Measurements from ENCODE around the gene ANKFY1. TPM values are rescaled to one million over a fixed set of nuclear protein-coding genes. Genes with fewer than 3 reads are reported as not detected.

ANKFY1 gene
- total and polyA plus RNA-seq, 9 of the 15 experiments (the other 6 are each of a cell fraction or from before 2014, with no cell fraction given) = 4.3 to 25.6 (median 12.2) TPM

DNA sequence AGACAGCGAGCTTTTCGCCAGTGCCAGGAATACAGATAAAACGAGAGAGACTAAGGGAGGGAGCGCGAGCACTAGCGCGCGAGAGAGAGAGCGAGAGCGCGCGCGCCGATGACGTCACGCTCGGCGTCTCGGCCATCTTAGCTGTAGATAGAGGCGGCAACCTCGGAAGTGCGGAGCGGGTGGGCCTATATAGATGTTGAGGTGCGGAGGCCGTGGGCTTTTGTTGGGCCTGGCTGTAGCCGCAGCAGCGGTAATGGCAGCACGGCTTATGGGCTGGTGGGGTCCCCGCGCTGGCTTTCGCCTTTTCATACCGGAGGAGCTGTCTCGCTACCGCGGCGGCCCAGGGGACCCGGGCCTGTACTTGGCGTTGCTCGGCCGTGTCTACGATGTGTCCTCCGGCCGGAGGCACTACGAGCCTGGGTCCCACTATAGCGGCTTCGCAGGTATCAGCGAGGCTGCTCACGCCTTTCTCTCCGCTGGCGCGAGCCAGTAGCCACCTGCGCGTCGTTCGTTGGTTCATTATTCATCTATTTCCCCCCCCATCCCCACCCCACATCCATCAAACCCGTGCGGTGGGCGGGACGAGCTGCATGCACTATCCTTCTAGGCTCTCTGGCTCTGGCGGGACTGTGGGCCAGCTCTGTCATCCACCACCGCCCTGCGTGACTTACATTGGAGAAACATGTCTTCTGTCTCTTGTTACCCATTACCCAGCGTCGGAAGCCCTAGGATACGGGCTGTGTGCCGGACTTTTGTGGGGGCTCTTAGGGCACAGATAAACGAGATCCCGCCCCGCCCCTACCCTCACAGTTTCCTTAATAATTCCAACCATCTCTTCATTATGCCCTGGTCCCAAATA, 120.0 kb downstream of the ANKFY1 start (continued):
- TF ChIP-seq, protein P1, sequence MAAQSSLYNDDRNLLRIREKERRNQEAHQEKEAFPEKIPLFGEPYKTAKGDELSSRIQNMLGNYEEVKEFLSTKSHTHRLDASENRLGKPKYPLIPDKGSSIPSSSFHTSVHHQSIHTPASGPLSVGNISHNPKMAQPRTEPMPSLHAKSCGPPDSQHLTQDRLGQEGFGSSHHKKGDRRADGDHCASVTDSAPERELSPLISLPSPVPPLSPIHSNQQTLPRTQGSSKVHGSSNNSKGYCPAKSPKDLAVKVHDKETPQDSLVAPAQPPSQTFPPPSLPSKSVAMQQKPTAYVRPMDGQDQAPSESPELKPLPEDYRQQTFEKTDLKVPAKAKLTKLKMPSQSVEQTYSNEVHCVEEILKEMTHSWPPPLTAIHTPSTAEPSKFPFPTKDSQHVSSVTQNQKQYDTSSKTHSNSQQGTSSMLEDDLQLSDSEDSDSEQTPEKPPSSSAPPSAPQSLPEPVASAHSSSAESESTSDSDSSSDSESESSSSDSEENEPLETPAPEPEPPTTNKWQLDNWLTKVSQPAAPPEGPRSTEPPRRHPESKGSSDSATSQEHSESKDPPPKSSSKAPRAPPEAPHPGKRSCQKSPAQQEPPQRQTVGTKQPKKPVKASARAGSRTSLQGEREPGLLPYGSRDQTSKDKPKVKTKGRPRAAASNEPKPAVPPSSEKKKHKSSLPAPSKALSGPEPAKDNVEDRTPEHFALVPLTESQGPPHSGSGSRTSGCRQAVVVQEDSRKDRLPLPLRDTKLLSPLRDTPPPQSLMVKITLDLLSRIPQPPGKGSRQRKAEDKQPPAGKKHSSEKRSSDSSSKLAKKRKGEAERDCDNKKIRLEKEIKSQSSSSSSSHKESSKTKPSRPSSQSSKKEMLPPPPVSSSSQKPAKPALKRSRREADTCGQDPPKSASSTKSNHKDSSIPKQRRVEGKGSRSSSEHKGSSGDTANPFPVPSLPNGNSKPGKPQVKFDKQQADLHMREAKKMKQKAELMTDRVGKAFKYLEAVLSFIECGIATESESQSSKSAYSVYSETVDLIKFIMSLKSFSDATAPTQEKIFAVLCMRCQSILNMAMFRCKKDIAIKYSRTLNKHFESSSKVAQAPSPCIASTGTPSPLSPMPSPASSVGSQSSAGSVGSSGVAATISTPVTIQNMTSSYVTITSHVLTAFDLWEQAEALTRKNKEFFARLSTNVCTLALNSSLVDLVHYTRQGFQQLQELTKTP (IDR thresholded peaks at IDR 0.05; ENCODE audit: low read depth in 1 of 2, partially characterized antibody in 2 of 2) = no peak
- TF ChIP-seq NR1H2 (CRISPR knock-in tag; IDR thresholded peaks at IDR 0.05) (no peak), ZNF324 (CRISPR knock-in tag; IDR thresholded peaks at IDR 0.05) (no peak), ZNF174 (CRISPR knock-in tag; IDR thresholded peaks at IDR 0.05) (no peak), TRIM28 (IDR thresholded peaks at IDR 0.05) (no peak), TSC22D4 (tag; IDR thresholded peaks at IDR 0.05) (no peak), ZNF79 (CRISPR knock-in tag; IDR thresholded peaks at IDR 0.05; ENCODE audit: low read depth) (no peak), POLR2AphosphoS2 (IDR thresholded peaks at IDR 0.05; ENCODE audit: low read length) (no peak; the same call in 1 of the 2 replicates)
- TF ChIP-seq, protein P2, sequence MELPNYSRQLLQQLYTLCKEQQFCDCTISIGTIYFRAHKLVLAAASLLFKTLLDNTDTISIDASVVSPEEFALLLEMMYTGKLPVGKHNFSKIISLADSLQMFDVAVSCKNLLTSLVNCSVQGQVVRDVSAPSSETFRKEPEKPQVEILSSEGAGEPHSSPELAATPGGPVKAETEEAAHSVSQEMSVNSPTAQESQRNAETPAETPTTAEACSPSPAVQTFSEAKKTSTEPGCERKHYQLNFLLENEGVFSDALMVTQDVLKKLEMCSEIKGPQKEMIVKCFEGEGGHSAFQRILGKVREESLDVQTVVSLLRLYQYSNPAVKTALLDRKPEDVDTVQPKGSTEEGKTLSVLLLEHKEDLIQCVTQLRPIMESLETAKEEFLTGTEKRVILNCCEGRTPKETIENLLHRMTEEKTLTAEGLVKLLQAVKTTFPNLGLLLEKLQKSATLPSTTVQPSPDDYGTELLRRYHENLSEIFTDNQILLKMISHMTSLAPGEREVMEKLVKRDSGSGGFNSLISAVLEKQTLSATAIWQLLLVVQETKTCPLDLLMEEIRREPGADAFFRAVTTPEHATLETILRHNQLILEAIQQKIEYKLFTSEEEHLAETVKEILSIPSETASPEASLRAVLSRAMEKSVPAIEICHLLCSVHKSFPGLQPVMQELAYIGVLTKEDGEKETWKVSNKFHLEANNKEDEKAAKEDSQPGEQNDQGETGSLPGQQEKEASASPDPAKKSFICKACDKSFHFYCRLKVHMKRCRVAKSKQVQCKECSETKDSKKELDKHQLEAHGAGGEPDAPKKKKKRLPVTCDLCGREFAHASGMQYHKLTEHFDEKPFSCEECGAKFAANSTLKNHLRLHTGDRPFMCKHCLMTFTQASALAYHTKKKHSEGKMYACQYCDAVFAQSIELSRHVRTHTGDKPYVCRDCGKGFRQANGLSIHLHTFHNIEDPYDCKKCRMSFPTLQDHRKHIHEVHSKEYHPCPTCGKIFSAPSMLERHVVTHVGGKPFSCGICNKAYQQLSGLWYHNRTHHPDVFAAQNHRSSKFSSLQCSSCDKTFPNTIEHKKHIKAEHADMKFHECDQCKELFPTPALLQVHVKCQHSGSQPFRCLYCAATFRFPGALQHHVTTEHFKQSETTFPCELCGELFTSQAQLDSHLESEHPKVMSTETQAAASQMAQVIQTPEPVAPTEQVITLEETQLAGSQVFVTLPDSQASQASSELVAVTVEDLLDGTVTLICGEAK (IDR thresholded peaks at IDR 0.05) = no peak
- TF ChIP-seq, protein P2 (CRISPR knock-in tag; IDR thresholded peaks at IDR 0.05) = no peak

Data from K562 (cell line).